Skin of body (tissue), 2 donors: ENCODE data around the gene MRGPRF. TPM values are rescaled to one million over a fixed set of nuclear protein-coding genes. Genes with fewer than 3 reads are reported as not detected.
"Not testable (repeated sequence)": the region's sequence is repeated elsewhere in the genome, so short reads cannot be mapped to it uniquely, and the experiment has no call there.

Experiments
- DNase-seq: peaks from one replicate; lab custom pipeline; 2025; lab: John Stamatoyannopoulos, UW
- total RNA-seq: library from RNA; depleted of rRNA; stranded (reverse); fragments of >200 nt; gene quantifications from one replicate; pipeline ENCODE4 v1.2.3, GENCODE V29; 2014

Gene MRGPRF
- total RNA-seq, 1 donor from 2014 or later, result 13.0 TPM

DNA sequence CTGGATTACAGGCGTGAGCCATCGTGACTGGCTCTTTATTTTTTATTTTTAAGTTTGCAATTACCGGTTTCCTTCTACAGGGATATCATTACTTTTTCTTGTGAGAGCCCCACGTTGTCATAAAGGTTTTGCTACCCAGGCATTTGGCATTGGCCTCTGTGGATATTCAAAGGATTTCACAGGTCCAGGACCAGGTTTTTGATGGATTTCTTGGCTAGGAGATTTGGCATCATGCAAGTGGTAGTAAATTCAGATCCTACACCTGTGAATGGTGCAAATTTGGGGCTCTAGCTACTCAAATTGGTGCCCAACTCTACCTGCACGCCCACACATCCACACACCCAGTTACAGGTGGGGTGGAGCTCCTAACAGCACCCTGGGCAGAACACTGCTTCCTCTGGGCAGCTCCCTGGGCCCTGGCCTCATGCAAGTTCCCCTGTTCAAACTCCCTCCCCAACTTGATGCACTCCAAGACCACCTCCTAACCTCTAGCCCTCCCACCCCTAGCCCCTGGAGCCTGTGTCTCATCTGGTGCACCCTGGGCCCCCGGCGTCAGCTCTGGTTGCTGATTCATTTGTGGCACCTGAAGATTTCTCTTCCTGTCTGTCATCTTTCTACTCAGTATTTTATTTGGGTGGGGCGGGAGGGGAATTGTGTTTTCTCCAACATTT, 23.0 kb downstream of the MRGPRF start:
- no peak for DNase-seq

DNA sequence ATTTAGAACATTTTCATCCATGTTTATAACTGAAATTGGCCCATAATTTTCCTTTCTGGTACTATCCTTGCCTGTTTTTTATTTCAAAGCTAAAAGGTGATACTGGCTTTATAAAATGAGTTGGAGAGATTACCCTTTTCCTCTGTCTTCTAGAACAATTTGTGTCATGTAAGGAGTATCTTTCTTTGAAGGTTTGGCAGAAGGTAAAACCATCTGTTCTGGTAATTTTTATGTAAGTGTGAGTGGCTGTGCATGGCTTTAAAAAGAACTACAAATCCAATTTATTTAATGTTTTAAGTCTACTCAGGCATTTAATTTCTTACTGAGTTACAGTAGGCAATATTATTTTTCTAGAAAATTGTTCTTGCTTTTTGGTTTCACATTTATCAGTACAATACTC, 24.6 kb downstream of the MRGPRF start:
- no peak for DNase-seq

DNA sequence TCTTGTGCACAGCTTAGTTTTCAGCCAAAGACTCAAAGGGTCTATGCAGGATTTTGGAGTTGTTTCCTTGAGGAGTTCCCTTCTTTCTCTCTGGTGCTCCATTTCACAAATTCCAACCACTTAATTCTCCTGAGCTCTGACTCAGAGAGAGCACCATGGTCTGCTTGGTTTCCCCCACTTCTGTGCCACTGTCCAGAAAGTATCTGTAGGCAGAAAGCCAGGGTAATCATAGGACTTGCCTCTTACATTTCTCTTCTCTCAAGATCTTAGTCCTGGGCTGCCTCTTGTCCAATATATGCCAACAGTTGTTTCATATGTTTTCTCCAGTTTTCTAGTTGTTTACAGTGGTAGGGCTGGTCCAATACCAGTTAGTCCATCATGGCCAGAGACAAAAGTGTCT, 25.8 kb downstream of the MRGPRF start:
- no peak for DNase-seq

DNA sequence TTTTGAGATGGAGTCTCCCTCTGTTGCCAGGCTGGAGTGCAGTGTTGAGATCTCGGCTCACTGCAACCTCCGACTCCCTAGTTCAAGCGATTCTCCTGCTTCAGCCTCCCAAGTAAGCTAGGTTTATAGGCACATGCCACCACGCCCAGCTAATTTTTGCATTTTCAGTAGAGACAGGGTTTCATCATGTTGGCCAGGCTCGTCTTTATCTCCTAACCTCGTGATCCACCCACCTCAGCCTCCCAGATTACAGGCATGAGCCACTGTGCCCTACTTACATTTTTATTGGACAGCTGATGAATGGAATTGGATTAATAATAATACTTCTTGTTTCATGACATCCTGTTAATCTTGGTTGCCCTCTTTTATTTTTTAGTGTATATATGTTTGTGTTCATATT, 29.2 kb downstream of the MRGPRF start:
- no peak for DNase-seq

DNA sequence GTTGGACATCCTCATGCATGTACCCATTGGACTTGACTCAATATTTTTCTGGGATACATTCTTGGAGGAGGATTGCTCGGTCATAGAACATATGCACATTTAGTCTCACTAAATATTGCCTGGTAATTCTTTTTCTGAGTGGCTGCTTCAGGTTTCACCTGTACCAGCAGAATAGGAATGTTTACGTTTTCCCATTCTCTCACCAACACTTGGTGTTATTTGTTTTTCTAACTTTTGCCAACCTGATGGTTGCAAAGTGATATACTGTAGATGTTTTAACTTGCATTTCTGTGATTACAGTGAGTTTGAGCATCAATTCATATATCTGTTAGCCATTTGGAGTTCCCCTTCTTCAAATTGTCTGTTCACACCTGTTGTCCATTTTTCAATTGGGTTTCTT, 30.9 kb downstream of the MRGPRF start:
- no peak for DNase-seq

DNA sequence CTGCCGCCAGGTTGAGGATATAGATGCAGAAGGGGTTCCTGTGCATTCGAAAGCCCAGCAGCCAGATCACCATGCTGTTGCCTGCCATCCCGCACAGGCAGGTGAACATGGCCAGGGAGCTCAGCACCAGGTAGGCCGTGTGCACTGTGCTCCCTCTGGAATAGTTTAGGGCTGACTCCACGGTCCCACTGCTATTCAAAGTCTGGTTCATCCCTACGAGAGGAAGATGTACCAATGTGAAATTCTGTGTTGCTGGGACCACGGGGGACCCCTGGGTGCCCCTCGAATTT, 32.3 kb downstream of the MRGPRF start, which contains the start of gene MRGPRD:
TSS of gene MRGPRD (minus strand) at position 211 of the 290 bp plus-strand sequence. CDS start at position 211, 0 bp downstream.
- no peak for DNase-seq

DNA sequence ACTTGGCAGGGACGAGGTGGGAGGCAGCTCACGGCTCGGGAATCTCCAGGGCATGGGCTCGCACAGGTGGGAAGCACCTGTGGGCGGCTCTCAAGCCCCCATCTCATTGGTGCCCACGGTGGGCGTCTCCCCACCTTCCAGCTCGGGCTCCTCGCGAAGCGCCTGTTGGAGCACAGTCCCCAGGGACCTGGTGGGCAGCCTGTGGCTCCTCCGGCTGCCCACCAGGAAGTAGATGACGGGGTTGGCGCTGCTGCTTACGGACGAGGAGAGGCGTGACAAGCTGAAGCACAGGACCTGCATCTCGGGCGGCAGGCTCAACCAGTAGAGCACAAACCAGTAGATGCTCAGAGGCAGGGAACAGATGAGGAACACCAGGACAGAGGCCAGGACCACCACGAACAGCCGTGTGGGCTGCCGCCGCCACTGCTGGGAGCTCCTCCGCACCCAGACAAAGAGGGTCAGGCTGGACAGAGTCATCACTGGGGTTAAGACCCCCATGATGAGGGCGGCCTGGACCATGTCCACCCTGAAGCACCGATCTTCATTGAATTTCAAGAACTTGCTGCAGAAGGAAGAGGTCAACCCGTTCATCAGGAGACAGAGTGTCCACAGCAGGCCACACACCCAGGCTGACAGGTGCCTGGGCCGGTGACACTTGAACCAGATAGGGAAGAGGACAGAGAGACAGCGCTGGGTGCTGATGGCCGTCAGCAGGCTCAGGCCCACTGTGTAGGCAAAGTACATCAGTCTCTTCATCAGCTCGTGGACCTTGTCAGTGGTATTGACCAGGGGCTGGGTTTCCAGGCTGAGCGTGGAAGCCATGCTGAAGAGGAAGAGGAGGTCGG, 32.9 kb downstream of the MRGPRF start:
- DNase-seq, result no peak

DNA sequence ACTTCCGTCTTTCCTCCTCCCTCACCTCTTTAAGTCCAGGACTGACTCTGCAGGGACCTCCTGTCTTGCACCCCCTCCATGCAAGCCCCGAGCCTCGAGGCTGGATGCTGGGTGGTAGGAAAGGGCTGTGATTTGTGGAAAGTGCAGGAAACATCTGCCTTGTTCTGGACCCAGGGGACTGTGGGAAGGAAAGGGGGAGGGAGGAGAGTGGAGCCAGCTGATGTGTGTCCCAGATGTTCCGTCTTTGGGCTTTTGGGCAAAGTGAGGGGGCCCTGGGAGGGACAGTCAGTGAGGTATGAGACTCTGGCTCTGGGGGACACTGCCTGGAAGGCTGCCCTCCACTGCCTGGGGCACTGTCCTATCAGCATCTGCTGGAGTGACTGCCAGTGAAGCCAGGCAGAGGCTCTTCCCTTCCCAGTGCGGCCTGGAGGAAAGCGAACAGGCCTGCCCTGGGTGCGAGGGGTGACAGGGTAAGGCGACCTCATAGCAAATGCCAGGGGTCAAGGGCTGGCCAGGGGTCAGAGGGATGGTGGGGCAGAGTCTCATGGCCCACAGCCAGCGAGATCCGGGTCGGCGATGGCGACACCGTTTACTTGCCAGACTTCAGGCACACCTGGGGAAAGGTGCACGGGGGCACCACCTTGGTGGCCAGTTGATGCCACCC, 34.0 kb downstream of the MRGPRF start:
- peak; percentile 84 for DNase-seq

DNA sequence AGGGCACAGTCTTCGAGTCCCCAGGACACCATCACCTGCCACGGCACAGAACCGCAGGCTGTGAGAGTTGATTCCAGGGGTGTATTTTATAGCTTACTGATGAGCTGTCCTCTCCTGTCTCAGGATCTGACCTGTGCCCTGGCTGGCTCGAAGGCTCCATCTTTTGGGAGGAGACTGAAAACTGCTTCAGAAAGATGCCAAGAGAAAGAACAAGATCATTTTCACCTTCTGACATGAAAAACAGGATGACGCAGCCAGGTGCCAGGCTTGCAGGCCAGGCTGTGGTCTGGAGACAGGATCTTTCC, 34.5 kb downstream of the MRGPRF start:
- DNase-seq, result no peak

DNA sequence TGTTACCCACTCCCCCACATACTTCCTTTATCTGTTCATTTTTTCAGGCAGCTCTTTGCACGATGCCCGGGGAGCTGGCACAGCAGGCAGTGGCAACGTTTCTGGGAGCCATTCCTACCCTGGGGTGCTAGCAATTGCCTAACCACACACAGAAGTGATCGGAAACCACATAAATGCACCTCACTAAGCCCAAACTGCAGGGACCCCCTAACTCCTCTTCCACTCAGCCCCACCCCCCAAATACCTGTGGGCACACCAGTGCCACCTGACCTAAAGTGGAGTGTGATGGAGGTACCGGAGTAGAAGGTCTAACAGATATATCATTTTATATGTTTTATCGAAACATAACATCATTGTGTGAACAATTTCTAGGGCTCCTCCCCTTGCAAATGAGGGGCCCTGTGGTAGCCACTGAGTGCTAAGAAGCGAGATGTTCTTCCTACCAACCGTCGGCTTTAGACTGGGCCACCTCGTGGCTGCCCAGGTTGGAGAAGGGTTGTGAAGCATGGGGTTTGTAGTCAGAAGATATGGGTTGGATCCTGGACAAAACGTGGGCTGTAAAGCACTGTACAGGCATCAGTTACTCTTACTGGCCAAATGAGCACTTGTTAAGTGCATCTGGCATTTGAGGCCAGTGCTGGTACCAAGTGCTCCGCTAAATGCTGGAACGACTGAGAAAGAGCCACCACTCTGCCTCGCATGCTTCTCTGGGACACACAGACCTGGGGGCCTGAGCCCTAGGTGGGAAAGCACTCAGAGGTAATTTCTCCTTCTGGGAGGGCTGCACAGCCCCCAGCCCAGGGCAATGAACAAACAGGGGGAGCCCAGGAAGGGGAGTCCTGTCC, 35.0 kb downstream of the MRGPRF start:
- no peak for DNase-seq

DNA sequence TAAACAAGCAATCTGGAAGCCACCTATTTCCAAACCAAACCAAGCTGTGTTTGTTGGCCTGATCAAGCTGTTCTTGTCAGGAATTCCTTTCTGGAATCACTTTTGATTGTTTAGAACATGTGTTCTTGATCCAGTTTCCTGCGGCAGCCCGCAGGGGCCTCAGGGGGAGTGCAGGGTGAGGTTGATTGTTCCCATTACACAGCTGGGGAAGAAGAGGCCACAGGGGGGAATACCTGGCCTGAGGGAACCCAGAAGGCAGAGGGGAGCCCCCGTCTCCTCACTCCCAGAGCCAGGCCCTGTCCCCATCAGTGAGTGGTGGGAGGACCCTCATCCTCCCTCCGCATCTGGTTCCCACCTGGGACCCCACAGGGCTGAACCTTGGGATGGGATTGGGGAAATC, 36.5 kb downstream of the MRGPRF start:
- peak; percentile 90 for DNase-seq

DNA sequence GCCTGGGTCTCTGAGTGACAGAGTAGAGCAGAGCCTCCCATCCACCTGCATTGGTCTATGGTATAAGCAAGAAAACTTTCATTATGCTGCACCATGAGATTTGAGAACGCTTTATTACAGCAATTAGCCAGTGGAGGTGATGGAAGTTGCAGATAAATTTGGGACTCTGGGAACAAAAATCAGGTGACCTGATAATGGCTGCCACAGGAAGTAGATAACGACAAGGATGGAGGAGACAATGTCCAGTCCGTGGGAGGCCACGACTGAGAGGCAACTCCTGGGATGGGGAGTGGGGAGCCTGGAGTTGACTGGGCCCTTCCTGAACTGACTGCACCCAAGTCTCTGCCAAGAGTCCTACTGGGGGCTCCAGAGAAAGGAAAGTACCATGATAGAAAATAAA, 37.0 kb downstream of the MRGPRF start:
- DNase-seq, result no peak

DNA sequence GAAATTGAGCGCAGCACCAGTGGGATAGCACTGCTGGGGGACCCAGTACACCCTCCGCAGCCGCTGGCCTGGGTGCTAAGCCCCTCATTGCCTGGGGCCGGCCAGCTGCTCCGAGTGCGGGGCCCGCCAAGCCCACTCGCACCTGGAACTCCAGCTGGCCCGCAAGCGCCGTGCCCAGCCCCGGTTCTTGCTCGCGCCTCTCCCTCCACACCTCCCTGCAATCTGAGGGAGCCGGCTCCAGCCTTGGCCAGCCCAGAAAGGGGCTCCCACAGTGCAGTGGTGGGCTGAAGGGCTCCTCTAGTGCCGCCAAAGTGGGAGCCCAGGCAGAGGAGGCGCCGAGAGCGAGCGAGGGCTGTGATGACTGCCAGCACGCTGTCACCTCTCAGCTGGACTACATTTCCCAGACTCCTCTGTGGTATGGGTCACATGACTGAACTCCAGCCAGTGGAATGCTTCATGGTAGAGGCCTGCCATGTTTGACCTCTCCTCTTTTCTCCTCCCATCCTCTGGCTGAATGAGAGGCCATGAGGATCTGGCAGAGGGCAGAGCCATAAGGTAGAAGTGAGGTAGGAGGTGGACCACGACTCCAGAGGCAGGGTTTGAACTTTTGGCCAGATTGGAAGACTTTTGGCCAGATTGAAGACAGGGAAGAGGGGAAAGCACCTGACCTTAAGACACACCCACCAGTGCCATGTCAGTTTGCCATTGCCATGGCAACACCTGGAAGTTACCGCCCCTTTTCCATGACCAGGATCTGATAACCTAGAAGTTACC, 38.4 kb downstream of the MRGPRF start:
- DNase-seq, result no peak

DNA sequence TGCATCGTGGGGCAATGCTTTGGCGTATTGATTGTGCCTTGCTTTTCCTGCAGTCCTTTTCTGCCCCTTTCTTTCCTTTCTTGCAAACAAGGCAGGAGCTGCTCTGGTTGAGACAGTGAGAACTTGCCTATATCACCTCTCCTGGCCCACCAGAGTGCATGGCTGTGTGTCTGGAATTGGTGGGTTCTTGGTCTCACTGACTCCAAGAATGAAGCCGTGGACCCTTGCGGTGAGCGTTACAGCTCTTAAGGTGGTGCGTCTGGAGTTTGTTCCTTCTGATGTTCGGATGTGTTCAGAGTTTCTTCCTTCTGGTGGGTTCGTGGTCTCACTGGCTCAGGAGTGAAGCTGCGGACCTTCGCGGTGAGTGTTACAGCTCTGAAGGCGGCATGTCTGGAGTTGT, 39.3 kb downstream of the MRGPRF start:
- not testable (repeated sequence) for DNase-seq

DNA sequence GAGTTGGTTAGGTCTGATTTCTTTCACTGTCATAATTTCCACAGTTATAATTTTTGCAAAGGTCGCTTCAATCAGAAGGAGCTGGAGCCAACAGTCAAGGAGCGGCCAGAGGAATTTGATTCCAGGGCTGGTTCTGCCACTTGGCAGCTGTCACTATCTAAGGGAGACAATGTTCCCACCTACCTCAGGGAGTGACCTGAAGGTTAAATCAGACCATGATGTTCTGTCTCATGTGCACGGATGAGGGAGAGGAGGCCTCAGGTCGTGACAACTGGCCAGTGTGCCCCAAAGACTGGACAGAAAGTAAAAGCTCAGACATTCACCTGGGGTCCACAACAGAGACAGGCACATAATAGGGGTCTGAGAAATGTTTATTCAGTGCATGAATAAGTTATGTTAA, 39.8 kb downstream of the MRGPRF start:
- DNase-seq, result no peak

DNA sequence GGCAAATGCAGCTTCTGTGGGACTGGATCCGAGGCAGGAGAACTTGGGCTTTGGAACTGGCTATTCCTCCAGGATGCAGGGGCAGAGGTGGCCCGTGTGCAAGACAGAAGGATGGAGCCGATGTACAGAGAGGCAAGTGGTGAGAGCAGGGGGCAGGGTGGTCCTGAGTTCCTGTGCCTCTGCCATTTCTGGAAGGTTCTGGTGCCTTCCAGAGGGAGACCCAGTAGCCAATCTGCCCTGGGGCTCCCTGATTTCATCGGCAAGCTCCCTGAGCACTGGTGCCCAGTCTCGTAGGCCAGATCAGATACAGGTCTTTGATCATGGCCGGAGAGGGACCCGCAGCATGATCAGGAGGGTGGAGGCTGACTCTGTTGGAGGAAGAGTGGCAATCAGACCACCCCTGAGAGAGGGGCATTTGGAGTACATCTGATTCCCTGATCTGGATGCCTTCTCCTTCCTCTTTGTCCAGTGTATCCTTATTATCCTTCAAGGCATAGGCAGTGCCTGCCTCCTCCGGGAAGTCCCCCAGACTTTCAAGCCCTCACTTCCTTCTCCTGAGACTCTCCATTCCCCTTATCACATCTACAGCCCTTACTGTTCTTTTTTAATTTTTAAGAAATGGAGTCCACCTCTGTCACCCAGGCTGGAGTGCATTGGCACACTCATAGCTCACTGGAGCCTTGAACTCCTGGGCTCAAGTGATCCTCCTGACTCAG, 42.0 kb downstream of the MRGPRF start:
- no peak for DNase-seq

DNA sequence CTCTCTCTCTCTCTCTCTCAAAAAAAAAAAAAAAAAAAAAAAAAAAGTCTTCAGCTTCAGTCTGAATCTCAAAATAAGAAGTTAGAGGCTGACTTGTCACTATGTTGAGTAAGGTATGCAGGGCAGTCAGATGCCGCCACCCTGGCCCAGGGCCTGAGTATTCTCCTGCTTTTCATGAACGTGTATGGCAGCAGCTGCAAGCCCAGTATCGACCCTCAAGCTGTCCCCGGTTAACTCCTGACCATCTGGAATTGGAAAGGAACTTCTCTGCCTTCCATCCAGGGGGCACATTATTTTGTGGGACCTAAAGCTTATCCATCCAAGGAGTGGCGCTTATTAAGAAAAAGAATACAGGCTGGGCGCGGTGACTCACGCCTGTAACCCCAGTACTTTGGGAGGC, 43.7 kb downstream of the MRGPRF start:
- no peak for DNase-seq

DNA sequence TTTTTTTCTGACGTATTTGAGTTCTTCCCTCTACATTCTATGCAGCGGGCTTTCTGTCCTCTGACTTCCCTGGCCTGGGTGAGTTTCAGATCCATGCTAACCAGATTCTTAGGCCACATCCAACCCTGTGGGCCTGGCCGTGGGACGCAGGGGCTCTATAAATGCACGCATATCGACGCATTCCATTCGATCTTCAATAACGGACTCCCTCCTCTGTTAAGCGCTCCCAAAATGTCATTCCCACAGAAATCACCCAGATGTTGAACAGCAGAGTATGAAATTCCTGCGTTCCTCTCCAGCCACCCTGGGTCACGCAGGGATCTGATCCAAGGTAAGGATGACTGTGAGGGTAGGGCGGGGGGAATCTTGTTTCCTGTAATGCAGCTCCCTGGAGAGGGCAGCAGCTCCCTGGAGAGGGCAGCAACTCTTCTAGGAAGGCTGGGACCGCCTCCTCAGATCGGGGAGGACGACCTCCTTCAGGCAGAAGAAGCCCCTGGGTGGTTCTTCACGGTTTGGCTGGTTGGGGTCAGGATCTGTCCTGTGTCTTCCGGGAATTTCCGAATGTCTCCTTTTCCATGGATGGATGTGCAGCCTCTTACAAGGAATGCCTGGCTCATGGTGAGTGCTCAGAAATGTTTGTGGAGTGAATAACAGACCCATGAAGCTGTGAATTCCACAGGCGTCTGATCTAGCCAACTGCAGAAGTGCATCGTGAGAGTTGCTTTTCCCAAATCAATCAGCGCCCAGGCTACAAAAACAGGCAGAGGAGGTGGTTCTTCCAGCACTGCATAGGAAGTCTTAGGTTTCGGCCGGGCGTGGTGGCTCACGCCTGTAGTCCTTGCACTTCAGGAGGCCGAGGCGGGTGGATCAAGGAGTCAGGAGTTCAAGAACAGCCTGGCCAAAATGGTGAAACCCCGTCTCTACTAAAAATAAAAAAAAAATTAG, 44.5 kb downstream of the MRGPRF start:
- DNase-seq, result peak; percentile 10
